Embryonic facial prominence (tissue), 1 donor: ENCODE measurements around the gene THADA.

Source experiments
- DNase-seq: peaks from one replicate; pipeline ENCODE4 v3.0.0-alpha.2; 2016; ENCODE audit errors: extremely low spot score

THADA gene

DNA sequence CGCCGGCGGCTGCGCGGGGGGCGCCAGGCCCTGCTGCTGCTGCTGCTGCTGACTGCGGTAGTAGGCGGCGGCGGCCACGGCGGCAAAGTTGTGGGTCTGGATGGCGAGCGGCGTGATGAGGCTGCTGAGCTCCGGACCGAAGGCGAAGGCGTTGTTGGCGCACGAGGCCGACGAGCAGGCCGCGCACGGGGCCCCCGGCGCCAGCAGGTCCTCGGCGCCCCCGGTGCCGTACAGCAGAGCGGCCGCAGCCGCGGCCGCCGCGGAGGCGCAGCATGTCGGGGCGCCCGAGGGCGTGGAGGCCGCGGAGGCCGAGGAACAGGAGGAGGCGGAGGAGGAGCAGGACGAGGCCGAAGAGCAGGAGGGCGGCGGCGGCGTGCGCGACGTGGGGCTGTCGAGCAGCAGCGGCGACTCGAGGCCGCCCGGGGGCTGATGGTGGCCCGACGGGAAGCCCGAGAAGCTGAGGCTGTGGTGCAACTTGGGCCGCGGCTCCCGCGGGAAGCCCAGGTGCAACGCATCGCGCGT lies 371.2 kb downstream of the THADA start:
- DNase-seq: no peak

DNA sequence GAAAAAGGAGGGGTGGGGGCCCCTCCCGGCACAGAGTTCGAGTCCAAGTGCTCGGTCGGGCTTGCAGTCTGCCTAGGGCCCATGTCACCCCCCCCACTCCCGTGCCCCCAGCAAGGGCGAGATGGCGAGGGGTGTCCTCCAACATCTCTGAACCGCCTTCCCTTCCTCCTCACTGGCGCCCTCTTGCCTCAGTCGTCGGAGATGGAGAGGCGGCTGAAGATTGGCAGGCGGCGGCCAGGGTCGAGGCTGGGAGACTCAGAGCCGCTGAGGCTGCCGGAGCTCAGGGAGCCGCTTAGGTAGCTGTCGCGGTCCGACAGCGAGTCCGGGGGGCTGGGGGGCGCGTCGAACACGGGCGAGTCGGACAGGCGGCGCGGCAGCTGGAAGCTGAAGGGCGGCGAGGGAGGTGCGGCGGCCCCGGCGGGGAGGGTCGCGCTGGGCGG lies 371.7 kb downstream of the THADA start:
- DNase-seq: peak; percentile 54

DNA sequence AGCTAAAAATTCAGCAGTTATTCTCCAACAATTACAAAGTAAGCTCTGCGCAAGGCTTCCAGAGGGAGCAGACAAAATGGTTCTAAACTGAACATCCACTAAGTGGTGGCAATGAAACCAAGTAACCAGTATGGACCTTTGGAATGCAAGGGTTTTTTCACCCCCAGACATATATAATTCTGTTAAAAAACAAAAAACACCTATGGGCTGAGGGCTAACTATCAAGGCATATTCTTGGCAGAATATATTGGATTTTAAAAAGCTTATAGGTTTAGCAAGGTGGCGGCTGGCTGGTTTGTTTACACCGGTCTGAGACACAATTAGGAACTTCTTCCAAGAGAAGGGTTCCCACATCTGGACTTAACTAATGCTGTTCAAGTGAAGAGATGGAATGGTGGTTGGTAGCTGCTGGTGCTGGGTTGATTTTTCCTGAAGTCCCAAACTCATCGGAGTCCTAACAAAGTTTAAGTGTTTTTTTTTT lies 372.3 kb downstream of the THADA start:
- no peak for DNase-seq

DNA sequence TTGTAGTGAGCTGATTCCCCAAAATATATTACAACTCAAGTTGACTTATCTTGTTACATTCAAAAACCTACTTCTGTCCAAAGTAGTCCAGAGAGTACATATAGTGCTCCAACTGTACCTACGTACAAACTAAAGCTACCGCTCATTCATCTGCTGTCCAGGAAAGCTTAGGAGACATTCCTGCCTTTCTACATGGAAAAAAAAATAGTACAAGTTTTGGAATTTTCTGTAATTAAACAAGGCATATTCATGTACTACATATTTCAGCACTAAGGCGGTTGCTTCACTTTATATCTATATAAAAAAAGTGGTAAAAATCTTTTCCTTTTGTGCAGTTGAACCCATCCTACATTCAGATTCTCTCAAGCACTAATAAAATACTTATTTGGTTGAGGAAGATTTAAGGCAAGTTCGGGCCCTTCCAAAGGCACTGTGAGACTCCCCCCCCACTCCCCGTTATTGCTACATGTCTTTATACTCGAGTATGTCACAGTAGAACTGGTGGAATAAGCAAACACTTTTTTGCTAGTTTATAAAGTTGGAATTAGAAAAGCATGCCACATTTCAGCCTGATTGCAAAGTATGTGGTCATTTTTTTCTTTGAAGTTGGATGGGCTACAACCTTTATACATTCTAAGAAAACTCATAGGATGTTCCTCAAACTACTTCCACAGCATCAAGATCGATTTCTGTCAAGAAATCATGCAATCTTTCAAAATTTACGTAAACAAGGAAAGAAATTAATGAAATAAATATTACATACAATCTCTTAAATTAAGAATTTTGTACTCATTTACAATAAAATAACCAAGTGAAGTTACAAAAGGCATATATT lies 373.1 kb downstream of the THADA start:
- peak; percentile 14 for DNase-seq

DNA sequence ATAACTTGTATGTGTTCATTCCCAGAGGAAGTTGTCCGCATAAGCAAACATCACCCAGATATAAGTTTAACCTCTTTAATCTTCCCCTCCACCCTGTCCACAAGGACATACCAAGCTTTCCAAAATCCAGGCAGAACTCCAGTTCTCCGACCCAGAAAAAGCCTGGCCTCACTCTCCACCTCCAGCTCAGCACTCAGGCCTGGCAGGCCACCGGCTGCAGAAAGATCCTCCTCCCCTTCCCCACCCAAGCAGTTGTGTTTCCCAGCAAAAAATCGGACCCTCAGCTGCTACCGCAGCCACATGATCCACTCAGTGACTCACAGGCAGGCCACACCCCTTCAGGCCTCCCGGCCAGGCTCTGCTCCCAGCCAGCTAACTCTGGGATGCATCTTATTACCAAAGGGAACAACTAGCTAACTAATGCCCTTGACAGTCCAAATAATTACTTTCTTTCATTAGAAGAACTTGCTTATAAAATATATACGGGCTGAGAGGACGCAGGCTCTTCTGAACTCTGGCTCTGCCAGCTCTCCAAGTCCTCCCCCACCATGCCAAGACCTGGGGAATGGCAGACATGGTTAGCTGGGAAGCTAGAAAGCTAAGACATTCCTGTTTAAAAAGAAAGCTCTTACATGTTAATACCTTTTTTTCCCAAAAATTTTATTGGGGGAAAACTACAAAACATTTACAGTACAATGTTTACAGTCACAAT lies 373.9 kb downstream of the THADA start:
- DNase-seq: peak; percentile 91

DNA sequence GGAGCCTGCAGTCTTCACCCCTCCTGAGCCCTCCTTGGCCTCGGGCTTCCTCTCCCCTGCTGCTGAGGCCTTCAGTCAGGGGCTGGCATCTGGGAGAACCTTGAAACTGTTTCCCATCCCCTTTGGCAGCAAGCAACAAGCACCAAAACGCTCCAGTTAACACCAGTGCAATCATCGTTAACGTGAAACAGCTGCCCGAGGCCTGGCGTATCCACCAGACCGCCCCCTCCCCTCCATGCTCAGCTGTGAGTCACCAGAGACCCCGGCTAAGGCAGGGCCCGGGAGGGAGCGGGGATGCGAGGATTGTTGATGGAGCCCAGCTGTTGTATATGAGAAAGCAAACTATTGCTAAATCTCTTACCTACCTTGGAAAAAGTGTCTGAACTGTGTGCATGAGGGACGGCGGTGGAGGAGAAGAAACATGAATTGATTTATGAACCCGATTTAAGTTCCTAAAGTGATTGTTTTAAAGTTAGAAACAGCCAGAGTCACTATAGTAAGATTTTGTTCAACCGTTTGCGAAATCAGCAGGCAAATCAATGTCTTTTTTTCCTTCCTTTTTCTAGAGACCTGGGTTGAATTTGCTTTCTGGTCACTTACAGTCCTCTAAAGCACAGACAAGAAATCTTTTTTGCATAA lies 374.6 kb downstream of the THADA start:
- peak; percentile 90 for DNase-seq

DNA sequence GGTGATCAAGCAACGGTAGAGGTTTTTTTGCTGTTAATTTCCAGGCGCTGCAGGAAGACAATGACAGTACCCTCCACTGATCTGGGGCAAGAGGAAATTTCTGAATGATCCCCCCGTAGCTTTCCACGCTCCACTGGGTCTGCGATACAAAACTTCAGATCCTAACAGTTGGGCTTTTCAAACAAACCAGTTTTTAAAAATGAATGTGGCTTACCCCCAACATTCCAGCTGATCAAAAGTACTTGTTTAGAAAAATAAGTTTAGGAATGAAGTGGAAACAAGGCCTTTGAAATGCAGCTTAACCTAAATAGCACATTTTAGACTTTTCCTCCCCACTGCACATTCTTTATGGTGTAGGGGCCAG lies 375.1 kb downstream of the THADA start:
- no peak for DNase-seq

DNA sequence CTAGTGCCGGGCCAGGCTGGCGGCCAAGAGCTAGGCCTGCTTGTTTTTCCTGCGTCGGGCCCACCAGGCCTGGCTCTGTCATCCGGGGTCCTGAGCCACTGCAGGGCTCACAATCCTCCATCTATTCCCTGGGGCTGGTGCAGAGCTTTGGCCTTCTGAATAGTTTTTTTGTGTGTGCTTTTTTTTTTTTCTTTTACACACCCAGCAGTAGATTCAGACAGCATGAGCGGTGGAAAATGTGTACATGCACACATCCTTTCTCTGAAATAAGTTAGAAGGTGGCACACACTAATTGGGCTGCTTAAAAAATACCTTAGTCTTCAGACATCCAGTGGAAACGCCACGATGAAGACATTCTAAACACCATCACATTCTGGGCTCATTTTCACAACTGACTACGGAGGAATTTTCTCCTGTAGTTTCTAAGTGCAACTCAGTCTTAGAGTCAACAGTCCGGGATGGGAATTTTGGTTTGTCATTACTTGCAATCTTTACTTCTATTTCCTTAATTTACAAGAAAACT lies 375.5 kb downstream of the THADA start:
- DNase-seq: no peak

DNA sequence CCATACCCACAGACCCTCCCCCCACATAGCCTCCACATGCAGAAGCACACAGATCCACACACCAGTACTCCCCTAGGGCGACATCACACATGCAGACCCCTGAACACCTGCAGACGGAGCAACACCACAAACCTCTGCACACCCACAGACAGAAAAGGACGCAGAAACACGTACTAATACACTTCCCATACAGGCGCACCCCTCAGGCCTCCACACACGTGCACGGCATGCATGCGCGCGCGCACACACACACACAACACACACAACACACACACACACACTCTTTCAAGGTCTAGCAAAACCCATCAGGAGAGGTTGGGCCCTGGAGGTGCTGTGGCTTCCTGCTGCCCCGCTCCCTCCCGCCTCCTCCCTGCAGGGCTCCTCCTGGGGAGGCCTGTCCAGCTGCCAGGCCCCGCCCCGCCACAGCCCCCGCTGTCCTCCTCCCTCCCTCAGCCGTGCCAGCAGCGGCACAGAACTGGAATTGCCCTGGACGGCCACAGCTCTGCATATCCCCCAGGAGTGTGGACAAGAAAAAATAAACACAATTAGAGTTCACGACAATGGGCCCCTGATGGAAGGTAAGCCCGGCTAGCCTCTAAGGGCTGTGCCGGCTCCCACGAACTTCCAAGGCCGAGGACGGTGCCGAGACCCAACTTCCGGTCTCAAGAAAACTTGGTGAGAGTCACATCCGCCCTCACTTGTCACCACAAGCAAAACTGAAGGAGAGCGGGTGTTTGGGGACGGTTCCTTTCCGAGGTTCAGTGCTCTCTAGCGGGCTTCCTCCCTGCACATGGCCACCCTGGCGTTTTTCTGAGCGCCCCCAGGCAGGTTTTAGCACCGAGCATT lies 376.2 kb downstream of the THADA start:
- peak; percentile 20 for DNase-seq

DNA sequence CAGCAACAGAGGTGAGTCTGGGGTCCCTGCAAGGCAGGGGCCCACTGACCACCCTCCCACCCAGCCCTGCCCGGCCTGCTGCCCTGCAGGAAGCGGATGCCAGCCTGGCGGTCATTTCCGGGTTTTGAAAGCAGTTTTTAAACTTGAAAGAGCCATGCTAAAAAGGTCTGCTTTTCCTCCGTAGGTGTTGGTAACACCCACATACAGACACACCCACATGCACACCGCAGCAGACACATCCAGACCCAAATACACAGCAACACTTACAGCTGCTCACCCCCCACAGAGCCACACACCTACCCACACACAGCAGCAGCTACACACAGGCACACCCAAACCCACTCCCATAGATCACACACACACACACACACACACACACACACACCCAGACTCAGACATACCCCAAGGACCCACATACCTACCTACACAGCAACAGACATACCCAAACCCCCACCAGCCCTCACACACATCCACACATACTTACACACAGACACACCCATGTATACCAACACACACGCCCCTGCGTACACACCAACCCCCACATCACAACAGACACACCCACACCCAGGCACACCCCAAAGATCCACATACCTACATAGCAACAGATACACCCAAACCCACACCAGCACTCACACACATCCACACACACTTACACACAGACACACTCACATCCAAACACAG lies 377.0 kb downstream of the THADA start:
- DNase-seq: no peak

DNA sequence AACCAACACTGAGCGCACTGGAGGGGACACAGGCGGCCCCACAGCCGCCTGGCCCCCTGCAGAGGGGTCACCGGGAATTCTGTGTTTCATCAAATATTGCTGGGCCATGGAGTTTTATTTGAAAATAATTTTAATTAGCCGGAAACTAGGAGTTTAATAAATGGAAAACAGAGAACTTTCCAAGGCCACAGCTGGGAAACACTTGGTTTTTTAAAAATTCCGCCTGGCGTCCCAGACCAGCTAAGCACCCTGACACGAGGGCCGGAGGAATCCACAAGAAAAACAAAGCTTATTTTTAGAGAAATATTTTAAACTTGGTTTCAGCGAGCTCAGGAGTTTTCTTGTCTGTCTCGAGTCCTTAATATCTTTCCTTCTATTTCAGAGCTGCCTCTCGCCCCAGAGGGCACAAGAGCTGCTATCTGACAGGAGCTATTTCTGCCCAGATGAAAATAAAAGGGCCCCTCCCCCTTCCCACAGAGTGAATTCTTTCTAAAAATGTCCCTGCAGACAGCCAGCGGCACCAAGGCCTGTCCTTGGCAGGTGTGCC lies 377.6 kb downstream of the THADA start:
- peak; percentile 19 for DNase-seq

DNA sequence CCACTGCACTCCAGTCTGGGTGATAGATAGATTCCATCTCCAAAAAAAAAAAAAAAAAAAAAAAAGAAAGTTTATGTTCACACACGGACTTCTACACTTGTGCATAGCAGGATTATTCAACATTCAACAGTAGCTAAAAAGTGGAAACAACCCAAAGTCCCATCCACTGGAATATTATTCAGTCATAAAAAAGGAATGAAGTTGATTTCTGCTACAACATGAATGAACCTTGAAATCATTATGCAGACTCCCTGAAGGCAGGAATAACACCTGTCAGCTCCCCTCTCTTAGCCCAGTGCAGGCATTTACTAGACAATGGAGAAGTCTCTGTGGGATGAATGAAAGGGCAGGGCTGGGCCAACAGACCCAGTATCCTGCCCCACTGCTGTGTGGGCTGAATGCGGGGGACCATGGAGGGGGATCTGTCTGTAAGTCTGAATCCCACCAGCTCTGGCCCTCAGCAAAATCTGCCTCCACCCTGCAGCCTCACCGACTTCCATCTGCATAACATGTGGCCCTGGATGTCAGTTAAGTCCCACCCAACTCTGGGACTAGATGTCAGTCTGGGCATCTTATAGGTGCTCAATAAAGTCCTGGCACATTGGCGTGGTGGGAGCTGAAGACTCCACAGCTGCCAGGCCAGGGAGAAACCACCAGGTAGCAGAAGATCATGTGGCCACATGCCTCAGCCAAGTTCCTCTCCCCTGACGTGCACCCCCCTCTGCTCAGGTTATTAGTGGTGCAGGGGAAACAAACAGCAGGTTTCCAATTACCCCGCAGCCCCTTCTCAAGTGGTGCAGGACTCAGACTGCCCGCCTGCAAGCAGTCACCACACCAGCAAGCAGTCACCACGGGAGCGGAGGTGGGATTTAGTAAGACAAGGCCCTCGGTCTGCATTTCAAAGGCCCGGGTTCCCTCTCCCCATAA lies 378.3 kb downstream of the THADA start:
- DNase-seq: peak; percentile 12

DNA sequence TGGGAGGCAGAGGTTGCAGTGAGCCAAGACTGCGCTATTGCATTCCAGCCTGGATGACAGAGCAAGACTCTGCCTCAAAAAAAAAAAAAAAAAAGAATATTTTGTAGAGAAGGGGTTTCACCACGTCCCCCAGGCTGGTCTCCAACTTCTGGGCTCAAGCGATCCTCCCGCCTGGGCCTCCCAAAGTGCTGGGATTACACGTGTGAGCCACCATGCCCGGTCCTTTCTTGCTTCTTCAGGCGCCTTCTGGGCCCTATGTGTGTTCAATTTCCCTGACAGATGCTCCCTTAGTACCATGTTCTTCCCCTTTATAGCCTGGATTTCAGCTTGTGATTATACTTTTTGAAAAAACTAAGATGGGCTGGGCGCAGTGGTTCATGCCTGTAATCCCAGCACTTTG lies 379.2 kb downstream of the THADA start:
- no peak for DNase-seq

DNA sequence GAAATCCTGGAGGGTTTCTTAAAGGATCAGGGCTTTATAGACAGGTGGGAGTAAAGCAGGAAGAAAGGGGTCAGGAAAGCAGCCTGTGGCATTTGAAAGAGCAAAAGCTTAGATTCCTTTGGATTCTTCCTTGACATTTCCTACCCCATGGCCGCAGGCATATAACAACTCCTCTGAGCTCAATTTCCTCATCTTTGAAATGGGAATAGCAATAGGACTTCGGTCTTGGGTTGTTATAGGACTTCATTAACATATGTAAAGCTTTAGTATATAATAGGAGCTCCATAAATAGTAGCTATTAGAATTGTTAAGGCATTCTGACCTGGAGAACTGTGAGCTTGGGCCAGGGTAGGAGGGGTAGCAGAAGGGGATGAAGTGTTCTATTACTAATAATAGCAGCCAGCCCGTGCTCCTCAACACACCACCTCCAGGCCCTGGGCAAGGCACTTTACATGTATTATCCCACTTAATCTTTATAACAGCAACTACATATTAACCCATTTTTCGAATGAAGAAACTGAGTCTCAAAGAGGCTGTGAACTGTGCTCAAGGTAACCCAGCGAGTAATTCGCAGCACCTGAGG lies 380.1 kb downstream of the THADA start:
- DNase-seq: no peak

DNA sequence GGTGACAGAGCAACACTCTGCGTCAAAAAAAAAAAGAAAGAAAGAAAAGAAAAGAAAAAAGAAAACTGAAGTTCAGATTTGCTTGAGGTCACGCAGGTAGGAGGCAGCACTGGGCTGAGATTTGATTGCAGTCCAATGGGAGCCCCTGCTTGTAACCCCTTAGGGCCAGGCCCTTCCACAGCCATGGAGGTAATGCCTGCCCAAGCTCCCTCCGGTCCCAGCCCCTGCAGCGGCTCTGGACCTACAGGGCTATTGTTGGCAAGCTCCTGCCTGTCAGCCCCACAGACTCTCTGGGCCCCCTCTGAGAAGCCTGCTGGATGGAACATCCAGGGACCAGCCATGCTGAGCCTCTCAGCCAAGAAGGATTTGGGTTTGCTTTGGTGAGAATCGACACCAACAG lies 381.6 kb downstream of the THADA start:
- DNase-seq: no peak

DNA sequence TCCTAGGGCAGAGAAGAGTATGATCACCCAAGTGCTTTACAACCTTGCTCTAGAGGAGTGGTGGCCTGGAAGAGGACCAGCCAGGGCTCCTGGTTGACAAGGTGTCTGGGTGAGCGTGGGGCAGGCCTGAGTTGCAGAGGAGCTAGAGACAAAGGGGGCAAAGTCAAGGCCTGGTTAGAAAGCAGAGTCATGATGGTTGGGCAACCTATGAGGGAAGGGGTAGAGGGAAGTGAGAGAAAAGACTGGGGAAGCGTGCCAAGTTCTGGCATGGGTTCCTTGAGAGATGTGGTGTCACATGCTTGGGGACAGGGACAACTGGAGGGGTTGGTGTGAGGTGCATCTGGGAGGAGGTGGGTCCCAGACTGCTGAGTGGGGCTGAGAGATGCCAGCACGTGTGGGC lies 382.9 kb downstream of the THADA start:
- no peak for DNase-seq

DNA sequence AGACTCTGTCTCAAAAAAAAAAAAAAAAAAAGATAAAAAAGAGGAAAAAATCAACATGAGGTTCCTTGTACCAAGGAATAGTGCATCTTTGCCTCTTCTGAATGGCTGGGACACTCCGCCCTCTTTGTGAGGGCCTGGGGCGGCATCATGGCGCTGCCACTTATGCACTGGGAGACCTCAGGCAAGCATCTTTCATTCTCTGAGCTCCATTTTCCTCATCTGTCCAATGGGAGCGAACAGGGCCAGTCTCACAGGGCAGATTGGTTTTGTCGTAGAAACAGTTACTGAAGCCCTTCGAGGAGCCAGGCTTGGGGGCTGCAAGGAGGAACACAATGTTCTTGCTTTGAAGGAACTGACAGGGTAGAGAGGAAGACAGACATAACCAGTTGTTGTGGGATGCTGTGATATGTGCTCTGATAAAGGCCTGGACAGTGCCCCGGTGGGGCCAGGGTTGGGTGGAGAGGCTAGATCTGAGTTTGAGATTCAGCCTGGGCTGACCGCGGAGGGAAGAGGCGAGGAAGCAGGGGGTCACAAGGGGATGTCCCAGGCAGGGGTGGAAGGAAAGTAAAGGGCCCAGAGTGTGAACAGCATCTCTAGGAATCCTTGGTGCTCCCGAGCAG lies 383.5 kb downstream of the THADA start:
- no peak for DNase-seq
